Fibroblast of villous mesenchyme (primary cell): ENCODE data around the gene FGF2. TPM values are rescaled to one million over a fixed set of nuclear protein-coding genes. Genes with fewer than 3 reads are reported as not detected.

Experiments used
- DNase-seq: peaks from one replicate; pipeline ENCODE4 v3.0.0-alpha.2; 2010; ENCODE audit warnings: low read depth
- H3K4me3 ChIP-seq: 2 replicates; pipeline ENCODE4 v1.5.1; 2011; ENCODE audit warnings: low read depth, mild to moderate bottlenecking, low read length
- CTCF ChIP-seq: IDR thresholded peaks from 2 replicates; pipeline ENCODE4 v1.5.1; 2012; ENCODE audit warnings: low read depth, mild to moderate bottlenecking, low read length; ENCODE audit not compliant: insufficient read depth
- total RNA-seq: library from RNA; depleted of rRNA; stranded (reverse); fragments of >200 nt; gene quantifications from 2 replicates; pipeline ENCODE4 v1.2.3, GENCODE V29; 2012

FGF2 gene
- total RNA-seq, 1 donor: 176 TPM

- no peak for DNase-seq
- H3K4me3 ChIP-seq: no peak overlapping the region
- TF ChIP-seq CTCF: no peak
Observed at GRCh38 chr4:122890147-122890795, 63.6 kb downstream of the FGF2 start.

GRCh38 chr4:122894827-122895226 is 68.2 kb downstream of the FGF2 start:
- no peak overlapping the region for H3K4me3 ChIP-seq
- TF ChIP-seq CTCF: no peak
- DNase-seq: no peak

- no peak for DNase-seq
- TF ChIP-seq CTCF: no peak
- H3K4me3 ChIP-seq: no peak overlapping the region
Observed at GRCh38 chr4:122895336-122895995, 68.8 kb downstream of the FGF2 start.

- no peak for TF ChIP-seq CTCF
- no peak overlapping the region for H3K4me3 ChIP-seq
- no peak for DNase-seq
Observed at GRCh38 chr4:122896270-122896669, 69.6 kb downstream of the FGF2 start.

- DNase-seq: peak; percentile 71
- H3K4me3 ChIP-seq: no peak overlapping the region
- TF ChIP-seq CTCF: no peak
Observed at GRCh38 chr4:122898370-122899150, 71.9 kb downstream of the FGF2 start.

- DNase-seq: no peak
- no peak for TF ChIP-seq CTCF
- no peak overlapping the region for H3K4me3 ChIP-seq
Observed at GRCh38 chr4:122899682-122900081, 73.1 kb downstream of the FGF2 start.
